ENCODE data around the gene FUT3.

GRCh38 chr19:5822181-5822844, 28.9 kb downstream of the FUT3 start:
- TF ChIP-seq, protein P1, sequence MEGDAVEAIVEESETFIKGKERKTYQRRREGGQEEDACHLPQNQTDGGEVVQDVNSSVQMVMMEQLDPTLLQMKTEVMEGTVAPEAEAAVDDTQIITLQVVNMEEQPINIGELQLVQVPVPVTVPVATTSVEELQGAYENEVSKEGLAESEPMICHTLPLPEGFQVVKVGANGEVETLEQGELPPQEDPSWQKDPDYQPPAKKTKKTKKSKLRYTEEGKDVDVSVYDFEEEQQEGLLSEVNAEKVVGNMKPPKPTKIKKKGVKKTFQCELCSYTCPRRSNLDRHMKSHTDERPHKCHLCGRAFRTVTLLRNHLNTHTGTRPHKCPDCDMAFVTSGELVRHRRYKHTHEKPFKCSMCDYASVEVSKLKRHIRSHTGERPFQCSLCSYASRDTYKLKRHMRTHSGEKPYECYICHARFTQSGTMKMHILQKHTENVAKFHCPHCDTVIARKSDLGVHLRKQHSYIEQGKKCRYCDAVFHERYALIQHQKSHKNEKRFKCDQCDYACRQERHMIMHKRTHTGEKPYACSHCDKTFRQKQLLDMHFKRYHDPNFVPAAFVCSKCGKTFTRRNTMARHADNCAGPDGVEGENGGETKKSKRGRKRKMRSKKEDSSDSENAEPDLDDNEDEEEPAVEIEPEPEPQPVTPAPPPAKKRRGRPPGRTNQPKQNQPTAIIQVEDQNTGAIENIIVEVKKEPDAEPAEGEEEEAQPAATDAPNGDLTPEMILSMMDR (IDR thresholded peaks at IDR 0.05), result no peak
- TF ChIP-seq POLR2AphosphoS5 (IDR thresholded peaks at IDR 0.05), result no peak
